ENCODE measurements around the gene SMC1B. TPM values are rescaled to one million over a fixed set of nuclear protein-coding genes. Genes with fewer than 3 reads are reported as not detected.

Gene SMC1B
- total RNA-seq, 2 experiments from 2014 or later = 0.08 TPM; not detected in 1

- H4K20me1 ChIP-seq (ENCODE audit: insufficient read depth, low read length) = peaks cover 17% of the 10 kb centered on the region
- H3K27ac ChIP-seq (ENCODE audit: low read depth, low read length, poor library complexity, severe bottlenecking) = peak overlapping the region; percentile 19
- ChIA-PET POLR2A (interaction anchor here (0.5 to 0.6 kb wide), 2 partner anchors 43 to 210 kb away, joined by 3 to 5 read pairs; no protein-coding TSS in a partner anchor), CTCF (ENCODE audit: unreplicated experiment) (no interaction called here)
- H3K36me3 ChIP-seq (ENCODE audit: insufficient read depth, low read length) = peaks cover 17% of the 10 kb centered on the region
- intact Hi-C loops (cut with micrococcal nuclease; ENCODE audit: unreplicated experiment) = no loop called here
- TF ChIP-seq CTCF (conservative IDR thresholded peaks at IDR 0.05; ENCODE audit: low read length) = no peak
- TF ChIP-seq EZH2phosphoT487 (IDR thresholded peaks at IDR 0.05; ENCODE audit: borderline replicate concordance, low read depth, low read length) = no peak
- peak overlapping the region; percentile 18; the same call in 1 of the 2 replicates for H2AFZ ChIP-seq (ENCODE audit: low read length)
- H3K4me2 ChIP-seq (ENCODE audit: low read length) = peak overlapping the region; percentile 67
- H3K79me2 ChIP-seq (ENCODE audit: insufficient read depth, low read depth, low read length) = peaks cover 43% of the 10 kb centered on the region; the same call in 1 of the 2 replicates
- H3K4me1 ChIP-seq (ENCODE audit: insufficient read depth, low read length, poor library complexity, severe bottlenecking) = peaks cover 20% of the 10 kb centered on the region
- no peaks in the 10 kb centered on the region for H3K9me3 ChIP-seq (ENCODE audit: low read length)
- H3K4me3 ChIP-seq (ENCODE audit: low read depth, low read length, poor library complexity, severe bottlenecking) = peak overlapping the region; percentile 25
- BruUV-seq (replicated peaks) = no TSS peak
- DNase-seq (ENCODE audit: low spot score) = peak; percentile 10
- H3K9me2 ChIP-seq (ENCODE audit: insufficient read depth, low read length) = no peaks in the 10 kb centered on the region
These were observed 94.7 kb downstream of the SMC1B start for GRCh38 chr22:45318558-45319323.

GRCh38 chr22:45318168-45318557, 95.2 kb downstream of the SMC1B start:
- H3K9me3 ChIP-seq (ENCODE audit: low read length) = no peaks in the 10 kb centered on the region
- TF ChIP-seq EZH2phosphoT487 (IDR thresholded peaks at IDR 0.05; ENCODE audit: borderline replicate concordance, low read depth, low read length) = no peak
- TF ChIP-seq CTCF (conservative IDR thresholded peaks at IDR 0.05; ENCODE audit: low read length) = no peak
- peak overlapping the region; percentile 19 for H3K27ac ChIP-seq (ENCODE audit: low read depth, low read length, poor library complexity, severe bottlenecking)
- DNase-seq (ENCODE audit: low spot score) = peak; percentile 34
- H3K36me3 ChIP-seq (ENCODE audit: insufficient read depth, low read length) = peaks cover 11% of the 10 kb centered on the region; the same call in 1 of the 2 replicates
- POLR2A ChIA-PET = interaction anchor here (0.5 to 0.6 kb wide), 2 partner anchors 42 to 1809 kb away, joined by 3 to 5 read pairs; no protein-coding TSS in a partner anchor
- intact Hi-C loops (cut with micrococcal nuclease; ENCODE audit: unreplicated experiment) = no loop called here
- peak overlapping the region; percentile 18; the same call in 1 of the 2 replicates for H2AFZ ChIP-seq (ENCODE audit: low read length)
- H3K4me2 ChIP-seq (ENCODE audit: low read length) = peak overlapping the region; percentile 67
- BruUV-seq (replicated peaks) = no TSS peak
- H3K4me1 ChIP-seq (ENCODE audit: insufficient read depth, low read length, poor library complexity, severe bottlenecking) = peaks cover 20% of the 10 kb centered on the region
- CTCF ChIA-PET (ENCODE audit: unreplicated experiment) = no interaction called here
- H3K9me2 ChIP-seq (ENCODE audit: insufficient read depth, low read length) = no peaks in the 10 kb centered on the region
- peak overlapping the region; percentile 25 for H3K4me3 ChIP-seq (ENCODE audit: low read depth, low read length, poor library complexity, severe bottlenecking)
- peaks cover 43% of the 10 kb centered on the region; the same call in 1 of the 2 replicates for H3K79me2 ChIP-seq (ENCODE audit: insufficient read depth, low read depth, low read length)
- H4K20me1 ChIP-seq (ENCODE audit: insufficient read depth, low read length) = peaks cover 17% of the 10 kb centered on the region
